Retina (tissue), 1 donor: ENCODE data around the gene ATP8B3.

Experiments
- DNase-seq: peaks from one replicate; pipeline ENCODE4 v3.0.0-alpha.2; 2016

The ATP8B3 gene

GRCh38 chr19:1796395-1797142, 15.5 kb downstream of the ATP8B3 start:
- no peak for DNase-seq

- no peak for DNase-seq
Observed at GRCh38 chr19:1794424-1795172, 17.5 kb downstream of the ATP8B3 start.

- no peak for DNase-seq
Observed at GRCh38 chr19:1791879-1792278, 20.2 kb downstream of the ATP8B3 start.

GRCh38 chr19:1790054-1790792, 21.9 kb downstream of the ATP8B3 start:
- DNase-seq = no peak

- DNase-seq = peak; percentile 51
Observed at GRCh38 chr19:1789261-1790041, 22.6 kb downstream of the ATP8B3 start.

- no peak for DNase-seq
Observed at GRCh38 chr19:1787116-1787515, 25.0 kb downstream of the ATP8B3 start.

- no peak for DNase-seq
Observed at GRCh38 chr19:1786668-1787067, 25.4 kb downstream of the ATP8B3 start.

- DNase-seq = no peak
Observed at GRCh38 chr19:1785310-1785709, 26.8 kb downstream of the ATP8B3 start.

- no peak for DNase-seq
Observed at GRCh38 chr19:1783874-1784273, 28.2 kb downstream of the ATP8B3 start.

- DNase-seq = no peak
Observed at GRCh38 chr19:1783354-1783753, 28.7 kb downstream of the ATP8B3 start.

- DNase-seq = no peak
Observed at GRCh38 chr19:1782521-1782920, 29.6 kb downstream of the ATP8B3 start.

- DNase-seq = no peak
Observed at GRCh38 chr19:1780272-1780958, 31.7 kb downstream of the ATP8B3 start.

GRCh38 chr19:1779574-1779973, 32.5 kb downstream of the ATP8B3 start:
- no peak for DNase-seq

GRCh38 chr19:1777149-1777548, 34.9 kb downstream of the ATP8B3 start:
- no peak for DNase-seq

- DNase-seq = no peak
Observed at GRCh38 chr19:1776606-1777147, 35.4 kb downstream of the ATP8B3 start.

GRCh38 chr19:1775951-1776605, 36.0 kb downstream of the ATP8B3 start:
- no peak for DNase-seq

GRCh38 chr19:1774989-1775772, 36.9 kb downstream of the ATP8B3 start:
- DNase-seq = no peak

- no peak for DNase-seq
Observed at GRCh38 chr19:1773184-1773583, 38.9 kb downstream of the ATP8B3 start.

- no peak for DNase-seq
Observed at GRCh38 chr19:1770866-1771576, 41.1 kb downstream of the ATP8B3 start.

GRCh38 chr19:1769645-1769985, 42.5 kb downstream of the ATP8B3 start:
- no peak for DNase-seq
